Measurements from ENCODE around the gene DRC7.

DRC7 gene

GRCh38 chr16:57750796-57751538 is 56.4 kb downstream of the DRC7 start:
- Histone ChIP-seq H3K27me3 (ENCODE audit: control insufficient read depth in 2 of 2, insufficient read depth in 2 of 2, low read length in 2 of 2) (no peaks in the 10 kb centered on the region), H3K4me3 (ENCODE audit: low read length in 2 of 2) (no peak overlapping the region), H3K4me1 (ENCODE audit: control insufficient read depth in 2 of 2, insufficient read depth in 2 of 2, low read length in 2 of 2) (no peaks in the 10 kb centered on the region), H3K9me3 (ENCODE audit: control insufficient read depth in 2 of 2, low read length in 2 of 2) (no peaks in the 10 kb centered on the region), H3K9ac (ENCODE audit: low read depth in 1 of 2, low read length in 2 of 2) (no peak overlapping the region), H3K36me3 (ENCODE audit: control insufficient read depth in 2 of 2, insufficient read depth in 2 of 2, low read length in 2 of 2) (peaks cover 3 to 11% of the 10 kb centered on the region in 2 donors), H3K27ac (ENCODE audit: low read depth in 2 of 2, low read length in 2 of 2) (no peak overlapping the region)

- Histone ChIP-seq H3K9me3 (ENCODE audit: control insufficient read depth in 2 of 2, low read length in 2 of 2) (no peaks in the 10 kb centered on the region), H3K27ac (ENCODE audit: low read depth in 2 of 2, low read length in 2 of 2) (no peak overlapping the region), H3K4me3 (ENCODE audit: low read length in 2 of 2) (no peak overlapping the region), H3K27me3 (ENCODE audit: control insufficient read depth in 2 of 2, insufficient read depth in 2 of 2, low read length in 2 of 2) (no peaks in the 10 kb centered on the region), H3K9ac (ENCODE audit: low read depth in 1 of 2, low read length in 2 of 2) (no peak overlapping the region), H3K36me3 (ENCODE audit: control insufficient read depth in 2 of 2, insufficient read depth in 2 of 2, low read length in 2 of 2) (peaks cover 3 to 11% of the 10 kb centered on the region in 2 donors), H3K4me1 (ENCODE audit: control insufficient read depth in 2 of 2, insufficient read depth in 2 of 2, low read length in 2 of 2) (no peaks in the 10 kb centered on the region)
Observed at GRCh38 chr16:57751539-57752202, 57.1 kb downstream of the DRC7 start.

GRCh38 chr16:57752203-57752580 is 57.6 kb downstream of the DRC7 start:
- Histone ChIP-seq H3K36me3 (ENCODE audit: control insufficient read depth in 2 of 2, insufficient read depth in 2 of 2, low read length in 2 of 2) (peaks cover 3 to 11% of the 10 kb centered on the region in 2 donors), H3K4me3 (ENCODE audit: low read length in 2 of 2) (no peak overlapping the region), H3K27me3 (ENCODE audit: control insufficient read depth in 2 of 2, insufficient read depth in 2 of 2, low read length in 2 of 2) (no peaks in the 10 kb centered on the region), H3K9me3 (ENCODE audit: control insufficient read depth in 2 of 2, low read length in 2 of 2) (no peaks in the 10 kb centered on the region), H3K9ac (ENCODE audit: low read depth in 1 of 2, low read length in 2 of 2) (no peak overlapping the region), H3K4me1 (ENCODE audit: control insufficient read depth in 2 of 2, insufficient read depth in 2 of 2, low read length in 2 of 2) (no peaks in the 10 kb centered on the region), H3K27ac (ENCODE audit: low read depth in 2 of 2, low read length in 2 of 2) (no peak overlapping the region)

GRCh38 chr16:57752581-57753447 is 58.2 kb downstream of the DRC7 start:
- Histone ChIP-seq H3K27me3 (ENCODE audit: control insufficient read depth in 2 of 2, insufficient read depth in 2 of 2, low read length in 2 of 2) (no peaks in the 10 kb centered on the region), H3K9ac (ENCODE audit: low read depth in 1 of 2, low read length in 2 of 2) (no peak overlapping the region), H3K4me3 (ENCODE audit: low read length in 2 of 2) (no peak overlapping the region), H3K27ac (ENCODE audit: low read depth in 2 of 2, low read length in 2 of 2) (no peak overlapping the region), H3K9me3 (ENCODE audit: control insufficient read depth in 2 of 2, low read length in 2 of 2) (no peaks in the 10 kb centered on the region), H3K36me3 (ENCODE audit: control insufficient read depth in 2 of 2, insufficient read depth in 2 of 2, low read length in 2 of 2) (peaks cover 3 to 10% of the 10 kb centered on the region in 2 donors), H3K4me1 (ENCODE audit: control insufficient read depth in 2 of 2, insufficient read depth in 2 of 2, low read length in 2 of 2) (no peaks in the 10 kb centered on the region)

GRCh38 chr16:57753448-57754353 is 59.1 kb downstream of the DRC7 start:
- H3K36me3 ChIP-seq (ENCODE audit: control insufficient read depth in 2 of 2, insufficient read depth in 2 of 2, low read length in 2 of 2): peaks cover 3 to 8% of the 10 kb centered on the region in 2 donors
- no peak overlapping the region for H3K27ac ChIP-seq (ENCODE audit: low read depth in 2 of 2, low read length in 2 of 2)
- H3K9me3 ChIP-seq (ENCODE audit: control insufficient read depth in 2 of 2, low read length in 2 of 2): no peaks in the 10 kb centered on the region
- H3K4me1 ChIP-seq (ENCODE audit: control insufficient read depth in 2 of 2, insufficient read depth in 2 of 2, low read length in 2 of 2): no peaks in the 10 kb centered on the region
- no peaks in the 10 kb centered on the region for H3K27me3 ChIP-seq (ENCODE audit: control insufficient read depth in 2 of 2, insufficient read depth in 2 of 2, low read length in 2 of 2)
- no peak overlapping the region for H3K4me3 ChIP-seq (ENCODE audit: low read length in 2 of 2)
- no peak overlapping the region for H3K9ac ChIP-seq (ENCODE audit: low read depth in 1 of 2, low read length in 2 of 2)

- no peaks in the 10 kb centered on the region for H3K4me1 ChIP-seq (ENCODE audit: control insufficient read depth in 2 of 2, insufficient read depth in 2 of 2, low read length in 2 of 2)
Observed at GRCh38 chr16:57754354-57755060, 59.9 kb downstream of the DRC7 start.

GRCh38 chr16:57755061-57755684 is 60.6 kb downstream of the DRC7 start:
- Histone ChIP-seq H3K9ac (ENCODE audit: low read depth in 1 of 2, low read length in 2 of 2) (no peak overlapping the region), H3K9me3 (ENCODE audit: control insufficient read depth in 2 of 2, low read length in 2 of 2) (no peaks in the 10 kb centered on the region), H3K36me3 (ENCODE audit: control insufficient read depth in 2 of 2, insufficient read depth in 2 of 2, low read length in 2 of 2) (peaks cover 3 to 7% of the 10 kb centered on the region in 2 donors), H3K4me1 (ENCODE audit: control insufficient read depth in 2 of 2, insufficient read depth in 2 of 2, low read length in 2 of 2) (no peaks in the 10 kb centered on the region), H3K4me3 (ENCODE audit: low read length in 2 of 2) (no peak overlapping the region), H3K27ac (ENCODE audit: low read depth in 2 of 2, low read length in 2 of 2) (no peak overlapping the region), H3K27me3 (ENCODE audit: control insufficient read depth in 2 of 2, insufficient read depth in 2 of 2, low read length in 2 of 2) (no peaks in the 10 kb centered on the region)

More at GRCh38 chr16:57754354-57755060, 59.9 kb downstream of the DRC7 start:
- Histone ChIP-seq H3K36me3 (ENCODE audit: control insufficient read depth in 2 of 2, insufficient read depth in 2 of 2, low read length in 2 of 2) (peaks cover 3 to 8% of the 10 kb centered on the region in 2 donors), H3K4me3 (ENCODE audit: low read length in 2 of 2) (no peak overlapping the region), H3K9ac (ENCODE audit: low read depth in 1 of 2, low read length in 2 of 2) (no peak overlapping the region), H3K9me3 (ENCODE audit: control insufficient read depth in 2 of 2, low read length in 2 of 2) (no peaks in the 10 kb centered on the region), H3K27me3 (ENCODE audit: control insufficient read depth in 2 of 2, insufficient read depth in 2 of 2, low read length in 2 of 2) (no peaks in the 10 kb centered on the region), H3K27ac (ENCODE audit: low read depth in 2 of 2, low read length in 2 of 2) (no peak overlapping the region)

- Histone ChIP-seq H3K27me3 (ENCODE audit: control insufficient read depth in 2 of 2, insufficient read depth in 2 of 2, low read length in 2 of 2) (no peaks in the 10 kb centered on the region), H3K36me3 (ENCODE audit: control insufficient read depth in 2 of 2, insufficient read depth in 2 of 2, low read length in 2 of 2) (peaks cover 3 to 7% of the 10 kb centered on the region in 2 donors), H3K27ac (ENCODE audit: low read depth in 2 of 2, low read length in 2 of 2) (no peak overlapping the region), H3K9me3 (ENCODE audit: control insufficient read depth in 2 of 2, low read length in 2 of 2) (no peaks in the 10 kb centered on the region), H3K4me3 (ENCODE audit: low read length in 2 of 2) (no peak overlapping the region), H3K9ac (ENCODE audit: low read depth in 1 of 2, low read length in 2 of 2) (no peak overlapping the region), H3K4me1 (ENCODE audit: control insufficient read depth in 2 of 2, insufficient read depth in 2 of 2, low read length in 2 of 2) (no peaks in the 10 kb centered on the region)
Observed at GRCh38 chr16:57755726-57756423, 61.3 kb downstream of the DRC7 start.
